Pancreas (tissue), 10 donors: ENCODE results near the gene DAW1. TPM values are rescaled to one million over a fixed set of nuclear protein-coding genes. Genes with fewer than 3 reads are reported as not detected.

Source experiments
- ATAC-seq, 4 donors: fragments of 200-7000 bp; cut with Tn5 transposase; one replicate each; pipeline versions ENCODE4 v1.8.0 to v1.9.1; 2020; ENCODE audit warnings: mild to moderate bottlenecking in 4 of 4, moderate library complexity in 4 of 4
- DNase-seq, 6 donors: peaks; one replicate each; pipeline ENCODE4 v3.0.0-alpha.2; 2020
- FAIRE-seq: peaks from 2 replicates; lab custom pipeline; 2012; peaks lifted over from hg19 to GRCh38; lab: Jason Lieb, UNC
- H3K27ac ChIP-seq, 4 donors: fragments of 200-600 bp; sonication (generic); 1 replicate in 3 of 4; 2 replicates in 1 of 4; pipeline versions ENCODE4 v1.5.0 to v1.8.0; 2020
- H3K27me3 ChIP-seq, 4 donors: fragments of 200-600 bp; one replicate each; pipeline ENCODE4 v1.8.0; 2021
- H3K36me3 ChIP-seq, 3 donors: fragments of 200-600 bp; sonication (generic) in 1 of 3; one replicate each; pipeline versions ENCODE4 v1.5.0 to v1.8.0; 2020 to 2021
- H3K4me1 ChIP-seq, 3 donors: fragments of 200-600 bp; one replicate each; pipeline ENCODE4 v1.8.0; 2021
- H3K4me3 ChIP-seq, 4 donors: fragments of 200-600 bp; sonication (generic) in 2 of 4; one replicate each; pipeline versions ENCODE4 v1.5.0 to v1.8.0; 2020 to 2021
- H3K9me3 ChIP-seq, 4 donors: fragments of 200-600 bp; one replicate each; pipeline ENCODE4 v1.8.0; 2021
- WGBS, 2 donors: extraction: QIAGEN DNeasy Blood & Tissue Kit; methylation state at CpG; one replicate each; pipeline ENCODE4 v1.1.7; 2013; 5-methylcytosine and 5-hydroxymethylcytosine counted together
- intact Hi-C, 3 donors: fragments of 100-400 bp; cut with DNase I; formaldehyde crosslinking; loops; one replicate each; pipeline versions ENCODE4 v1.11.1 to v1.14.2; 2022
- polyA plus RNA-seq, 2 donors: library from polyadenylated mRNA; stranded (reverse); fragments of 200-250 nt; gene quantifications; one replicate each; pipeline ENCODE4 v1.2.3, GENCODE V29; 2013
- total RNA-seq, 6 donors: library from RNA; stranded (reverse); fragmentation: NEBNext Ultra II Directional in 4 of 6; extraction: Animal tissue kit (Norgen Biotek cat#: 25700) in 4 of 6; gene quantifications; one replicate each; pipeline versions ENCODE4 v1.2.1 to v1.2.4, GENCODE V29; 2021 to 2023
- TF ChIP-seq, protein P1 (sequence below), 4 donors: fragments of 200-600 bp; sonication (generic) in 3 of 4; IDR thresholded peaks; one replicate each; pipeline versions ENCODE4 v1.5.0 to v1.8.0; 2021; ENCODE audit warnings: antibody characterized with exemption in 4 of 4
- donor health status: healthy with polysubstance abuse.
- donor health status: DM: no; HTN: no; CAD: no; lungs with moderate emphysema.
- donor health status: DM: no; HTN: no; CAD: no.
- donor health status: control.
- donor health status: control.
- donor health status: Bipolar disorder and iron deficiency.
- donor health status: DM: yes; HTN: yes; CAD: no.
- donor health status: DM: no; HTN: no; CAD: no.
- donor health status: DM: no; HTN: no; CAD: no.
- donor health status: DM: yes; HTN: yes; CAD: no.

Gene DAW1
- total and polyA plus RNA-seq, 8 donors = 0.25 TPM; not detected in 7

DNA sequence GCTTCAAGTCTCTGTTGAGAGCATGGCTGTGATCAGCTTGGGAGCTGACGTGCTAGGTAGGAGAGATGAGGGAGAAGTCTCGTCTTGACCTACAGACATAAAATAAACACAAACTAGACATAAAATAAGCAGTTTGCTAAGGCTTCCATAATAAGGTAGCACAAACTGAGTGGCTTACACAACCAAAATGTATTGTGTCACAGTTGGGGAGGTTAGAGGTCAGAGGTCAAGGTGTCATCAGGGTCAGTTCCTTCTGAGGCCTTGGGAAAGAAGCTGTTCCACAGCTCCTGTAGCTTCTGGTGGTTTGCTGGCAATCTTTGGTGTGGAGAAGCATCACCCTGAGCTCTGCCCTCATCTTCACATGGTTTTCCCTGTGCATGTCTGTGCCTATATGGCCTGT is 20.2 kb downstream of the DAW1 start:
- H3K36me3 ChIP-seq = no peaks in the 10 kb centered on the region
- FAIRE-seq (no peak), DNase-seq (no peak), ATAC-seq (no peak)
- H3K27ac ChIP-seq = no peak overlapping the region
- no peaks in the 10 kb centered on the region for H3K4me1 ChIP-seq
- no peak overlapping the region for H3K4me3 ChIP-seq
- intact Hi-C loops = no loop called here
- 82 to 92% methylated on average over 2 of the region's 2 CpGs for WGBS, 2 donors
- TF ChIP-seq, protein P1, sequence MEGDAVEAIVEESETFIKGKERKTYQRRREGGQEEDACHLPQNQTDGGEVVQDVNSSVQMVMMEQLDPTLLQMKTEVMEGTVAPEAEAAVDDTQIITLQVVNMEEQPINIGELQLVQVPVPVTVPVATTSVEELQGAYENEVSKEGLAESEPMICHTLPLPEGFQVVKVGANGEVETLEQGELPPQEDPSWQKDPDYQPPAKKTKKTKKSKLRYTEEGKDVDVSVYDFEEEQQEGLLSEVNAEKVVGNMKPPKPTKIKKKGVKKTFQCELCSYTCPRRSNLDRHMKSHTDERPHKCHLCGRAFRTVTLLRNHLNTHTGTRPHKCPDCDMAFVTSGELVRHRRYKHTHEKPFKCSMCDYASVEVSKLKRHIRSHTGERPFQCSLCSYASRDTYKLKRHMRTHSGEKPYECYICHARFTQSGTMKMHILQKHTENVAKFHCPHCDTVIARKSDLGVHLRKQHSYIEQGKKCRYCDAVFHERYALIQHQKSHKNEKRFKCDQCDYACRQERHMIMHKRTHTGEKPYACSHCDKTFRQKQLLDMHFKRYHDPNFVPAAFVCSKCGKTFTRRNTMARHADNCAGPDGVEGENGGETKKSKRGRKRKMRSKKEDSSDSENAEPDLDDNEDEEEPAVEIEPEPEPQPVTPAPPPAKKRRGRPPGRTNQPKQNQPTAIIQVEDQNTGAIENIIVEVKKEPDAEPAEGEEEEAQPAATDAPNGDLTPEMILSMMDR (IDR thresholded peaks at IDR 0.05) = no peak
- H3K9me3 ChIP-seq = no peaks in the 10 kb centered on the region
- H3K27me3 ChIP-seq = no peaks in the 10 kb centered on the region

DNA sequence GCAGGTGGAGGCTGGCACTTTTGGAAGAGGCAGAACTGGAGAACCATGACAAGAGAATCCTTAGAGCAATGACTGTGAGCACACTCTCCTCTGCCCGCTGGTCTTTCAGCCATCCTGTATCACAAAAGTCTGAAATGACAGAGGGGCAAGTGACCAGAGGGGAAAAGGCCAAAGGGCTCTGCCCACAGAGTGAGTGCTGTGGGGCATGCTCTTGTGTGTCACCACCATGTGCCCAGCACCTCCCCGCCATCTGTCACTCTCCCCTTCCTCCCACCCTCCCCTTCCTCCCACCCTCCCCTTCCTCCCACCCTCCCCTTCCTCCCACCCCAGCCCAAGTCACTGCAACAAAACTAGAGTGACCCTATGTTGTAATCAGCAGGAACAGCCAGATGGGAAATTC is 31.9 kb downstream of the DAW1 start:
- Histone ChIP-seq H3K4me1 (no peaks in the 10 kb centered on the region), H3K27me3 (no peaks in the 10 kb centered on the region), H3K9me3 (no peaks in the 10 kb centered on the region), H3K4me3 (no peak overlapping the region), H3K27ac (no peak overlapping the region), H3K36me3 (no peaks in the 10 kb centered on the region)
- TF ChIP-seq, protein P1 (IDR thresholded peaks at IDR 0.05) = no peak
- intact Hi-C loops = no loop called here
- ATAC-seq = no peak
- 75 to 86% methylated on average over 2 of the region's 2 CpGs for WGBS, 2 donors
- no peak for FAIRE-seq
- no peak for DNase-seq

DNA sequence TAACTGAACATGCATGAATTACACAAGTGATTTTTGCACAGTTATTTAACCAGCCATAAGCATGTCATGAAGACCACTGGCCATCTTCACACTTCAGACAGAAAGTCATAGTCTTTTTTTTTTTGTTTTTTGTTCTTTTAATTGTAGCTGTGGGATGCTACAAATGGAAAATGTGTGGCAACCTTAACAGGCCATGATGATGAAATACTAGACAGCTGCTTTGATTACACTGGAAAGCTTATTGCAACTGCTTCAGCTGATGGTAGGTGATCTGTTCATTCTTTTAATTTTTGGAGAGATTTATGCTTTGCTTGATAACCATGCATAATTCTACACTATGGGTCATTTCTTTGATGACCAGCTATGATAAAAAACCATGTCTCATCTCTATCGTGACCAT is 35.6 kb downstream of the DAW1 start:
- TF ChIP-seq, protein P1 (IDR thresholded peaks at IDR 0.05) = no peak
- Histone ChIP-seq H3K27me3 (no peaks in the 10 kb centered on the region), H3K4me1 (no peaks in the 10 kb centered on the region), H3K36me3 (no peaks in the 10 kb centered on the region), H3K9me3 (no peaks in the 10 kb centered on the region), H3K27ac (no peak overlapping the region), H3K4me3 (no peak overlapping the region)
- no peak for FAIRE-seq
- intact Hi-C loops = no loop called here
- ATAC-seq = no peak
- no peak for DNase-seq
- 65 to 75% methylated on average over 1 of the region's 1 CpG for WGBS, 2 donors

DNA sequence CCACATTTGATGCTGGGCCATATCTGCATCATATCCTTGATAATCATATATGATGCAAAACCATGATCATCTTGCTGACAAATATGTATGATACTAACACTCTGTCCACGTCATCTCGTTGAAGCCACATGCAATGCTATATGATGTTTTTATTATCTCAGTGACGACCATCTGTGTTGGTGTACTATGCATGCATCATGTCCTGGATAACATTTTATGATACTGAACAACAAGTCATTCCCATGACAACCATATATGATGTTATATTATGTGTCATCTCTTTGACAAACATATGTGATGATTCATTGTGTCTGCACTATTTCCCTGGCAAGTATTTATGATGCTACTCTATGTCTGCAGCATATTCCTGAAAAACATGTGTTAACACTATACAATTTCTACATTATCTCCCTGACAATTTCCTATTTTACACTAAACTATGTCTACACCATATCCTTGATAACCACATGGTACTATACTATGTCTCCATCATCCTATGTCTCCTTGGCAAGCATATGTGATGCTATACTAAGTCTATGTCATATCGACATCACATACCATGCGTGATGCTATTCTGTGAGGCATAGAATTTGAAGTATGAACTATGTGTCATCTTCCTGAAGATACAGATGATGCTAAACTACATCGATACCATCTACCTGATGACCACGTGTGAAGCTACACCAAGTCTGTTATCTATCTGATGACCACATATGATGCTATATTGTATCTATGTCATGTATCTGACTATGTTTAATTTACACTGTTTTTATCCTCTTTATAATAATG is 37.0 kb downstream of the DAW1 start:
- FAIRE-seq (no peak), ATAC-seq (no peak), DNase-seq (no peak)
- no peaks in the 10 kb centered on the region for H3K9me3 ChIP-seq
- H3K4me1 ChIP-seq = no peaks in the 10 kb centered on the region
- H3K36me3 ChIP-seq = no peaks in the 10 kb centered on the region
- H3K27me3 ChIP-seq = no peaks in the 10 kb centered on the region
- 74 to 80% methylated on average over 7 of the region's 7 CpGs for WGBS, 2 donors
- intact Hi-C loops = no loop called here
- no peak overlapping the region for H3K27ac ChIP-seq
- TF ChIP-seq, protein P1 (IDR thresholded peaks at IDR 0.05) = no peak
- no peak overlapping the region for H3K4me3 ChIP-seq

DNA sequence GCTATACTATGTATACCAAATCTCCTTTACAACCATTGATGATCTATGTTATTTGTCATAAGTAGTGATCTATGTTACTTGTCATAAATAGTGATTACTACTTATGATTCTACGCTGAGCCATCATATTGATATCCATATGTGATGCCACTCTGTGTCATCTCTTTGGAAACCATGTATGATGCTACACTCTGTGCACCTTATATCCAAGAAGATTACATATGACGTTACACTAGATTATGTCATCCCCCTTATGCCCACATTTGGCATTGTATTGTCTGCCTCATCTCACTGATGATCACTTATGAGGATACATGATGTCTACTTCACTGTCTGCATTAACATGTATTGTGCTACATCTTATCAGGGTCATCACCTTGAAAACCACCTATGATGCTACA is 42.9 kb downstream of the DAW1 start:
- Histone ChIP-seq H3K27ac (no peak overlapping the region), H3K27me3 (no peaks in the 10 kb centered on the region), H3K4me3 (no peak overlapping the region), H3K9me3 (no peaks in the 10 kb centered on the region), H3K4me1 (no peaks in the 10 kb centered on the region), H3K36me3 (no peaks in the 10 kb centered on the region)
- intact Hi-C loops = no loop called here
- DNase-seq (no peak), FAIRE-seq (no peak), ATAC-seq (no peak)
- 50 to 60% methylated on average over 2 of the region's 2 CpGs for WGBS, 2 donors
- TF ChIP-seq, protein P1 (IDR thresholded peaks at IDR 0.05) = no peak
